Measurements from ENCODE around the gene PLEKHM1. TPM values are rescaled to one million over a fixed set of nuclear protein-coding genes. Genes with fewer than 3 reads are reported as not detected.

PLEKHM1 gene
- total and polyA plus RNA-seq, 4 experiments from 2014 or later = 6.8 to 92.5 (median 50.9) TPM

GRCh38 chr17:45424769-45425124 lies 65.8 kb downstream of the PLEKHM1 start:
- Histone ChIP-seq H3K9me3 (ENCODE audit: control insufficient read depth in 1 of 2, low read length in 2 of 2) (no peaks in the 10 kb centered on the region), H3K4me3 (ENCODE audit: low read length in 2 of 2) (no peak overlapping the region), H3K4me1 (ENCODE audit: insufficient read depth, low read length) (peaks cover 11% of the 10 kb centered on the region), H3K27me3 (ENCODE audit: insufficient read depth, low read length) (no peaks in the 10 kb centered on the region), H3K36me3 (ENCODE audit: insufficient read depth, low read length) (no peaks in the 10 kb centered on the region), H3K27ac (ENCODE audit: low read depth, low read length) (no peak overlapping the region)
- peaks cover 7 to 15% (median 13%) of the 10 kb centered on the region in 4 donors for H3K4me1 Mint-ChIP-seq
- H3K27me3 Mint-ChIP-seq = no peaks in the 10 kb centered on the region
- CTCF ChIA-PET (ENCODE audit: partially characterized antibody) = no interaction called here
- POLR2A ChIA-PET (ENCODE audit: partially characterized antibody) = no interaction called here
- H3K36me3 Mint-ChIP-seq = no peaks in the 10 kb centered on the region
- H3K4me3 Mint-ChIP-seq = no peak overlapping the region
- intact Hi-C loops (cut with micrococcal nuclease) = no loop called here
- H3K27ac Mint-ChIP-seq = no peak overlapping the region
- H3K9me3 Mint-ChIP-seq = no peaks in the 10 kb centered on the region
- no peak for DNase-seq

GRCh38 chr17:45423975-45424335 lies 66.6 kb downstream of the PLEKHM1 start:
- CTCF ChIA-PET (ENCODE audit: partially characterized antibody) = no interaction called here
- intact Hi-C loops (cut with micrococcal nuclease) = no loop called here
- no peak overlapping the region for H3K4me3 ChIP-seq (ENCODE audit: low read length in 2 of 2)
- DNase-seq = no peak
- no peaks in the 10 kb centered on the region for H3K36me3 Mint-ChIP-seq
- no peak overlapping the region for H3K4me3 Mint-ChIP-seq
- H3K4me1 ChIP-seq (ENCODE audit: insufficient read depth, low read length) = peaks cover 11% of the 10 kb centered on the region
- H3K4me1 Mint-ChIP-seq = peaks cover 7 to 12% (median 12%) of the 10 kb centered on the region in 4 donors
- no peaks in the 10 kb centered on the region for H3K27me3 Mint-ChIP-seq
- no peak overlapping the region for H3K27ac ChIP-seq (ENCODE audit: low read depth, low read length)
- H3K36me3 ChIP-seq (ENCODE audit: insufficient read depth, low read length) = no peaks in the 10 kb centered on the region
- POLR2A ChIA-PET (ENCODE audit: partially characterized antibody) = no interaction called here
- H3K9me3 Mint-ChIP-seq = no peaks in the 10 kb centered on the region
- H3K27ac Mint-ChIP-seq = no peak overlapping the region
- H3K9me3 ChIP-seq (ENCODE audit: control insufficient read depth in 1 of 2, low read length in 2 of 2) = no peaks in the 10 kb centered on the region
- H3K27me3 ChIP-seq (ENCODE audit: insufficient read depth, low read length) = no peaks in the 10 kb centered on the region

GRCh38 chr17:45423304-45423974 lies 67.1 kb downstream of the PLEKHM1 start:
- H3K4me1 Mint-ChIP-seq = peaks cover 4 to 7% (median 7%) of the 10 kb centered on the region in 4 donors
- intact Hi-C loops (cut with micrococcal nuclease) = no loop called here
- Histone ChIP-seq H3K27ac (ENCODE audit: low read depth, low read length) (no peak overlapping the region), H3K4me1 (ENCODE audit: insufficient read depth, low read length) (peaks cover 7% of the 10 kb centered on the region), H3K36me3 (ENCODE audit: insufficient read depth, low read length) (no peaks in the 10 kb centered on the region), H3K27me3 (ENCODE audit: insufficient read depth, low read length) (no peaks in the 10 kb centered on the region), H3K4me3 (ENCODE audit: low read length in 2 of 2) (no peak overlapping the region), H3K9me3 (ENCODE audit: control insufficient read depth in 1 of 2, low read length in 2 of 2) (no peaks in the 10 kb centered on the region)
- ChIA-PET CTCF (ENCODE audit: partially characterized antibody) (no interaction called here), POLR2A (ENCODE audit: partially characterized antibody) (no interaction called here)
- H3K27ac Mint-ChIP-seq = peak overlapping the region in 1 of 7 donors; percentile 14
- H3K4me3 Mint-ChIP-seq = no peak overlapping the region
- no peaks in the 10 kb centered on the region for H3K9me3 Mint-ChIP-seq
- no peaks in the 10 kb centered on the region for H3K27me3 Mint-ChIP-seq
- H3K36me3 Mint-ChIP-seq = no peaks in the 10 kb centered on the region
- no peak for DNase-seq

- peaks cover 12 to 30% (median 15%) of the 10 kb centered on the region in 4 donors for H3K4me1 Mint-ChIP-seq
- no peaks in the 10 kb centered on the region for H3K27me3 Mint-ChIP-seq
- H3K27ac Mint-ChIP-seq = peak overlapping the region in 3 of 7 donors; percentile 8 to 63 (median 10)
- peaks cover 0 to 3% of the 10 kb centered on the region in 2 donors for H3K36me3 Mint-ChIP-seq
- Histone ChIP-seq H3K9me3 (ENCODE audit: control insufficient read depth in 1 of 2, low read length in 2 of 2) (no peaks in the 10 kb centered on the region), H3K27me3 (ENCODE audit: insufficient read depth, low read length) (no peaks in the 10 kb centered on the region), H3K4me1 (ENCODE audit: insufficient read depth, low read length) (peaks cover 18% of the 10 kb centered on the region), H3K27ac (ENCODE audit: low read depth, low read length) (no peak overlapping the region), H3K36me3 (ENCODE audit: insufficient read depth, low read length) (no peaks in the 10 kb centered on the region), H3K4me3 (ENCODE audit: low read length in 2 of 2) (no peak overlapping the region)
- ChIA-PET CTCF (ENCODE audit: partially characterized antibody) (no interaction called here), POLR2A (ENCODE audit: partially characterized antibody) (no interaction called here)
- no peak overlapping the region for H3K4me3 Mint-ChIP-seq
- DNase-seq = no peak
- intact Hi-C loops (cut with micrococcal nuclease) = no loop called here
- H3K9me3 Mint-ChIP-seq = no peaks in the 10 kb centered on the region
Observed at GRCh38 chr17:45414990-45415881, 75.3 kb downstream of the PLEKHM1 start.

- Mint-ChIP-seq H3K36me3 (peaks cover 0 to 19% of the 10 kb centered on the region in 2 donors), H3K4me1 (peaks cover 20 to 48% (median 24%) of the 10 kb centered on the region in 4 donors), H3K27ac (no peak overlapping the region), H3K4me3 (no peak overlapping the region), H3K27me3 (no peaks in the 10 kb centered on the region), H3K9me3 (no peaks in the 10 kb centered on the region)
- Histone ChIP-seq H3K4me3 (ENCODE audit: low read length in 2 of 2) (no peak overlapping the region), H3K36me3 (ENCODE audit: insufficient read depth, low read length) (no peaks in the 10 kb centered on the region), H3K9me3 (ENCODE audit: control insufficient read depth in 1 of 2, low read length in 2 of 2) (no peaks in the 10 kb centered on the region), H3K27me3 (ENCODE audit: insufficient read depth, low read length) (no peaks in the 10 kb centered on the region), H3K27ac (ENCODE audit: low read depth, low read length) (no peak overlapping the region), H3K4me1 (ENCODE audit: insufficient read depth, low read length) (peaks cover 28% of the 10 kb centered on the region)
- ChIA-PET CTCF (ENCODE audit: partially characterized antibody) (no interaction called here), POLR2A (ENCODE audit: partially characterized antibody) (no interaction called here)
- DNase-seq = no peak
- intact Hi-C loops (cut with micrococcal nuclease) = no loop called here
Observed at GRCh38 chr17:45413498-45413923, 77.0 kb downstream of the PLEKHM1 start.

GRCh38 chr17:45411348-45412105 lies 79.0 kb downstream of the PLEKHM1 start:
- POLR2A ChIA-PET (ENCODE audit: partially characterized antibody) = interaction anchor here (0.7 to 1.3 kb wide), 4 partner anchors 15 to 95 kb away, joined by 3 to 4 read pairs (median 3); partner anchors contain the start of gene MAP3K14
- Histone ChIP-seq H3K36me3 (ENCODE audit: insufficient read depth, low read length) (no peaks in the 10 kb centered on the region), H3K9me3 (ENCODE audit: control insufficient read depth in 1 of 2, low read length in 2 of 2) (no peaks in the 10 kb centered on the region), H3K27ac (ENCODE audit: low read depth, low read length) (peak overlapping the region; percentile 91), H3K27me3 (ENCODE audit: insufficient read depth, low read length) (no peaks in the 10 kb centered on the region), H3K4me1 (ENCODE audit: insufficient read depth, low read length) (peaks cover 48% of the 10 kb centered on the region), H3K4me3 (ENCODE audit: low read length in 2 of 2) (no peak overlapping the region)
- Mint-ChIP-seq H3K36me3 (peaks cover 0 to 32% of the 10 kb centered on the region in 2 donors), H3K4me3 (peak overlapping the region; percentile 99 to 100 (median 99)), H3K4me1 (peaks cover 33 to 64% (median 40%) of the 10 kb centered on the region in 4 donors), H3K27ac (peak overlapping the region; percentile 94 to 100 (median 99)), H3K27me3 (no peaks in the 10 kb centered on the region), H3K9me3 (no peaks in the 10 kb centered on the region)
- CTCF ChIA-PET (ENCODE audit: partially characterized antibody) = interaction anchor here (0.9 to 3.4 kb wide), 3 partner anchors 16 to 164 kb away, joined by 3 to 10 read pairs (median 3); no protein-coding TSS in a partner anchor
- DNase-seq = no peak
- intact Hi-C loops (cut with micrococcal nuclease) = loop anchor here (2.0 kb wide), 1 partner anchor 17 kb away; no protein-coding TSS in a partner anchor
